GM21390 (cell line): ENCODE data around the gene POLA2.
"Not testable (repeated sequence)": the region's sequence is repeated elsewhere in the genome, so short reads cannot be mapped to it uniquely, and the experiment has no call there.

Experiments used
- ATAC-seq: cut with Tn5 transposase; IDR thresholded peaks from one replicate; pipeline ENCODE4 v1.9.1; 2021; ENCODE audit not compliant: unreplicated experiment

POLA2 gene

DNA sequence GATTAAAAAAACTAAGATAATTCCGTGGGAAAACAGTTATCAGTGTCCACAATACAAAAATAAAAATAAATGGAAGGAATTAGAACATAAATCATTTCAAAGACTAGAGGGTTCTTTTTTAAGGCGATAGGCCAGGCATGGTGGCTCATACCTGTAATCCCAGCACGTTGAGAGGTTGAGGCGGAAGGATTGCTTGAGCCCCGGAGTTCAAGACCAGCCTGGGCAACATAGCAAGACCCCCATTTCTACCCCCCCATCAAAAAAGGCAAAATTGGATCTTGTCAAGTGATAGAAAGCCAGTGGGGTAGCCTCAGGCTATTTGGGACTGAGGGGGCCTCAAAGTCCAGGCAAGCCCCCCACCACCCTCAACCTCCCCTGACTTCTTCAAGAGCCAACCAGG is 20.6 kb upstream of the POLA2 start:
- ATAC-seq: no peak

DNA sequence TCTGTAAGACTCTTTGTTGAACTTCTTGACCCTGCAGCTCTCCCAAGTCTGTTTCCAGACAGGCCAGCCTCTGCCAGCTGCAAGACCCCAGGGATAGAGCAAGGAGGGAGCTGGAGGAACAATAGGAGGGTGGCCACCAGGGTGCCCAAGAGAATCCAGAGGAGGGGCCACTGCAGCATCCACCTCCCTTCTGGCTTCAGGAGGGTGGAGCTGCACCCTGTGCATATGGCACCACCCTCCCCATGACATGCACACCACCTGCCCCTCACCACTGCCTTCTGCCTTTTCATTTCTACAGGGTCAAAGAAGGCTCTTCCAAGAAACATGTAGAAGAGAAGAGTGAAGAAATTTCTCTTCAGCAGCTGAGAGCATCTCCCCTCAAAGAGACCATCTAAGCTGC is 20.1 kb upstream of the POLA2 start:
- no peak for ATAC-seq

DNA sequence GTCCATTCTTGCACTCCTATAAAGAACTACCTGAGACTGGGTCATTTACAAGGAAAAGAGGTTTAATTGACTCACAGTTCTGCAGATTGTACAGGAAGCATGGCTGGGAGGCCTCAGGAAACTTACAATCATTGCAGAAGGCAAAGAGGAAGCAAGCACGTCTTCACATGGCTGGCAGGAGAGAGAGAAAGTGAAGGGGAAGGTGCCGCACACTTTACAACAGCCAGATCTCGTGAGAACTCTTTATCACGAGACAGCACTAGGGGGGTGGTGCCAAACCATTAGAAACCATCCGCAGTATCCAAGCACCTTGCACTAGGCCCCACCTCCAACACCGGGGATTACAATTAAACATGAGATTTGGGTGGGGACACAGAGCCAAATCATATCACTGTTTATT is 19.4 kb upstream of the POLA2 start:
- ATAC-seq: no peak

DNA sequence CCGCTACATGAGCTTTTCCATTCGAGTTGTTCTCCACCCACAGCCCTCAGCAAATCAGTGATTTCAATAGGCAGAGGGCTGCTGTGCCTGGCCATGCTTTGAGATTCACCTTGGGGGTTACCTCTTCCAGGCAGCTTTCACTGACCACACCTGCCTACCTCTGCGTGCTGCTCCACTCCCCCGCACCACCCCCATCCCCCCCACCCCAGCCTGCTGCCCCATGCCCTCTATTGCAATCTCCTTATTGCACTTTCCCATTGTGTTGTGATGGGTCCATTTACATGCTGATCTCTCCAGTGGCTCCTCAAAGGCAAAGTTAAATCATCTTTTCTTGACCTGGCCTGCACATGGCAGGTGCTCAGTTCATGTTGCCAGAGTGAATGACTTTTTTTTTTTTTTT is 18.0 kb upstream of the POLA2 start:
- ATAC-seq: no peak

DNA sequence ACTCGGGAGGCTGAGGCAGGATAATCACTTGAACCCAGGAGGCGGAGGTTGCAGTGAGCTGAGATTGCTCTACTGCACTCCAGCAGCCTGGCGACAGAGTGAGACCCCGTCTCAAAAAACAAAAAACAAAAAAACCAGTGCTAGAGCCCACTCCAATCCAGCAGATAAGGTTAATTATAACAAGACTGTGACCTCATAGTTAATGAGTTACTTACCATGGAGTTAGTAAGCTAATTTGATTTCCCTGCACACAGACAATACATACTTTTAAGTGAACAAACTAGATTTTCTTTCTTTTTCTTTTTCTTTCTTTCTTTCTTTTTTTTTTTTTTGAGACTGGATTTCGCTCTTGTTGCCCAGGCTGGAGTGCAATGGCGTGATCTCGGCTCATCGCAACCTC is 16.7 kb upstream of the POLA2 start:
- ATAC-seq: not testable (repeated sequence)

DNA sequence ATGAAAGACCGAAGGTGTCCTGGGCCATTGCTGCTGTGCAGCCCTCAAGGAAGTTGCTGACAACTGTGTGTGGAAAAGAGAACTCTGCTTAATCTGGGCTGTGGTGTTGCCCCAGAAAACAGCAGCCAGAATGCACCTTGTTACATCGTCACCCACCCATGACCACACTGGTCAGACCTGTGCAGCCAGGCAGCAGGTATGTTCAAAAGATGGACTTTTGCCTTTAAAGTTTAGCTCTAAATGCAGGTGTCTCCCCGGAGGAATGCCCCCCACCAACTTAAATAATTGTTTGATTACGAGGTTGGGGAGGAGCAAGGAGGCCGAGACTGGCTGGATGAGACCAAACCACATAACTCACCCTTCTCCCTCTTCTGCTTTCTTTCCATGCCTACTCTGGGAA is 15.3 kb upstream of the POLA2 start:
- no peak for ATAC-seq

DNA sequence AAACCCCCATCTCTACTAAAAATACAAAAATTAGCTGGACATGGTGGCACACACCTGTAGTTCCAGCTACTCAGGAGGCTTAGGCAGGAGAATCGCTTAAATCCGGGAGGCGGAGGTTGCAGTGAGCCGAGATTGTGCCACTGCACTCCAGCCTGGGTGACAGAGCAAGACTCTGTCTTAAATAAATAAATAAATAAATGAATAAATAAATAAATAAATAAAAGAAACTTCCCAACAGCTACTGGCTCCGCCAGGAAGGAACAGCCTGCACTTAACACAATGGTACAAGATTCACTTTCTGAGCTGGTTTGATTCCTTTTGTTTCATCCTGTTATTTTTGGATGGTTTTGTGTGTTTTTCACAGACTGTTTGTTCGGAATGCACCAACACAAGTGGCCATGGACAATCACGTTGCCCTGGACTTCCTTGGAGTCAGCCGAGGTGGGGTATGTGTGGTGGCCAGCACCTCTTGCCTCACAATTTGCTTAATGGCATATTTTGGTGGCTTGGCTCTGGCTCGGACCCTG is 13.5 kb upstream of the POLA2 start:
- ATAC-seq: not testable (repeated sequence)

DNA sequence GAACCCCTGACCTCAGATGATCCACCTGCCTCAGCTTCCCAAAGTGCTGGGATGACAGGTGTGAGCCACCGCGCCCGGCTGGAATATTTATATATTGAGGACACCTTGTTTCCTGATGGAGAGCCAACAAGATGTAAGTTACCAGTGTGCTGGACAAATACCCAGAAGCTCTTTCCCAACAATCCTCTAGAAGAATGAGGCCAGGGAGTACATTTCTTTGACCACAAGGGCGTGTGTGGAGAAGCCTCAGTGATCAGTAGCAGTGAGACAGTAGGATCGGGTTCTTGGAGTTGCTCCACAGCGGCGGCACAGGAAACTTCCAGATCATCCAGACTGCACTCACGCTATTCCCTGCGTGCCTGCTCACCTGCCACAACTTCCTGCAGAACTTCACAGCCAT is 10.3 kb upstream of the POLA2 start:
- no peak for ATAC-seq

DNA sequence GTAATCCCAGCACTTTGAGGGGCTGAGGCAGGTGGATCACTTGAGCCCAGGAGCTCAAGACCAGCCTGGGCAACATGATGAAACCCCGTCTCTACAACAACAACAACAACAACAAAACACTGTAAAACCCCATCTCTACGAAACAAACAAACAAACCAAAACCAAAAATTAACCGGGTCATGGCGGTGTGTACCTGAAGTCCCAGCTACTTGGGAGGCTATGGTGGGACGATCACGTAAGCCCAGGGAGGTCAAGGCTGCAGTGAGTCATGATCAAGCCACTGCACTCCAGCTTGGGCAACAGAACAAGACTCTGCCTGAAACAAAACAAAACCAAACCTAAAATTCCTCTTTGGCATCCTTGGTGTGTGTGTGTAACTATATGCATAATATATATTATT is 7.0 kb upstream of the POLA2 start:
- ATAC-seq: no peak

DNA sequence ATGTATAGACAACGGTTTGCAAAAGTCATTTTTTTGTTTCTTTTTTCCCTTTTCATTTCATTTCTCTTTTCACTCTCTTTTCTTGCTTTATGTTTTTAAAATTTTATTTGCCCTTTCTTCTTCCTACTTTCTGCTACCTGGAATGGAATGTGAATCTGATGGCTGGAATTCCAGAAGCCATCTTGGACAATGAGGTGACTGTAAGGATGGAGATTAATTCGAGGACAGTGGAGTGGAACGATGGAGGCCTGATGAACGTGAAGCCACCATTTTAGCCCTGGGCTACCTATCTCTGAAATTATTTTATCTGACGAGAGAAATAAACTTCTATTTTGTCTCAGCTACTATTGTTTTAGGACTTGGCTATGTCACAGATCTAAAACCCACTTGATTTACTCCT is 2.8 kb upstream of the POLA2 start:
- no peak for ATAC-seq

DNA sequence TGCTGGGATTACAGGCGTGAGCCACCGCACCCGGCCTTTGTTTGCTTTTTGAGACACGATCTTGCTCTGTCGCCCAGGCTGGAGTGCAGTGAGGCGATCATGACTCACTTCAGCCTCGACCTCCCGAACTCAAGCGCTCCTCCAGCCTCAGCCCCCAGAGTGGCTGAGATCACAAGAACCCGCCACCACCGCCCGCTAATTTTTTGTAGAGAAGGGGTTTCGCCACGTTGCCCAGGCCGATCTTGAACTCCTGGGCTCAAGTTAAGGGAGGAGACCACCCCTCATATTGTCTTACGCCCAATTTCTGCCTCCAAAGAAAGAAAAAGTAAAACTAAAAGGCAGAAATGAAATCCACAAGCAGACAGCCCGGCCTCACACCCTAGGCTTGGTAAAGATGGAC is 1.5 kb upstream of the POLA2 start:
- no peak for ATAC-seq

DNA sequence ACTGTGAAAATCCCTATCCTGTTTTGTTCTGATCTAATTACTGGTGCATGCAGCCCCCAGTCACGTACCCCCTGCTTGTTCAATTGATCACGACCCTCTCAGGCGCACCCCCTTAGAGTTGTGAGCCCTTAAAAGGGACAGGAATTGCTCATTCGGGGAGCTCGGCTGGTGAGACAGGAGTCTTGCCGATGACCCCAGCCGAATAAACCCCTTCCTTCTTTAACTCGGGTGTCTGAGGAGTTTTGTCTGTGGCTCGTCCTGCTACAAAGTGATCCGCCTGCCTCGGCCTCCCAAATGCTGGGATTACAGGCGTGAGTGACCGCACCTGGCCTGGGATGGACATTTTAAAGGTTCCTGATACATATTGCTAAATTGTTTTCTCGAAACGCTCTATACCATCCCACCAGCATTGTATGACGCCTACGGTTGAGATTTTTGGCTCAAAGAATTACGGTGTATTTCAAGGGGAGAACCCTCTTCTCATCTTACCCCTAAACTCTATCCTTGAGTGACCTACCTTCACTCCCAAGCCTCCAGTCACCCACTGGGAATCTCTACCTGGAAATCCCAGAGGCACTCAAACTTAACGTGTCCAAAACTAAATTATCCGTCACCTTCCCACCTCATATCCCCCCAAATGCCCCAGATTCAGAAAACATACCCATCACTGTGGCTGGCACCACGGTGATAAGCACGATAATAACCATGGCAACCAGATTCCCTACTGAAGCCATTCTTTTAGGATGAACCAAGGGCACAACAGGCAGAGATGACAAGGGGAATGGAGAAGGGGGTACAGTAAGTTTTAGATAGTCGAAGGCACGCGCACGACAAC is 789 bp upstream of the POLA2 start:
- peak; percentile 19 for ATAC-seq

DNA sequence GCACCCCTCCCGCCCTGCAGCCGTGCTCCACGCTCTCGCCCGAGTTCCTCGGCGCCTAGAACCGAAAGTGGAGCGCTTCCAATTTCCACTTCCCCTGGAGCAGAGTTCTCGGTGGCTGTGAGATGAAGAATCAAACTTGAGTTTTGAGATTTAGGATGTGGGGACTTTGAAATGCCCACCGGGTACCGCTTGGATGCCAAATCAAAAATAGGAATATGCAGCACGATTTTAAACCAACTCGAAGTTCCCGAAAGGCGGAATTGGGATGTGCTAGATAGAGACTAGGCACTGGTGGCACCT is 569 bp downstream of the POLA2 start:
- no peak for ATAC-seq

DNA sequence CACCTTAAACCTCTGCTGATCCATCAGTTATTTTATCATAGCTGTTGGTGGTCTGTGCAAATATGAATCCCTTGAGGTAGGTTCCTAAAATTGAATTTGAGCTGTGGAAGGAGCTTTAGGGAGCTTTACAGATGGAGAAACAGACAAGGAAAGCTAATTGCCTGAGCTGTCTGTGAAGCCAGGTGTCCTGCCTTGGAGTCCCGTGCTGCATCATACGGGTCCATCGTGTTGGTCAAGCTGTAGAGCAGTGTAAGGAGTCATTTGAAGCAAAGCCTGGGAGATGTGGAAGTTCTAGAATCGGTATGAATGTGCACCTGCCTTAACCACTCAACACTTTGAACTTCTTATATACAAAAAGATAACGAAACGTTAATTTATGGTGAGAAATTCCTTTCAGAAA is 1.0 kb downstream of the POLA2 start:
- no peak for ATAC-seq

DNA sequence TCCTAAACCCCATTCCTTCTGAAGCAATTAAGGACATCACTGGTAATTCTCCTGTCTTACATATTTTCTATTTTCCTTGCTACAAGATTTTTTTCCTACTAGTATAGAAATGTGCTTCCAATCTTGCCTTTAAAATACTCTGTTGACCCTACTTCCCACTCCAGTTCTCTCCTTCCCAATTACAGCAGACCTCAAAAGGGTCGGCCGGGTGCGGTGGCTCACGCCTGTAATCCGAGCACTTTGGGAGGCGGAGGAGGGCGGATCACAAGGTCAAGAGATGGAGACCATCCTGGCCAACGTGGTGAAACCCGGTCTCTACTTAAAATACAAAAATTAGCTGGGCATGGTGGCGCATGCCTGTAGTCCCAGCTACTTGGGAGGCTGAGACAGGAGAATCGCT is 3.0 kb downstream of the POLA2 start:
- not testable (repeated sequence) for ATAC-seq

DNA sequence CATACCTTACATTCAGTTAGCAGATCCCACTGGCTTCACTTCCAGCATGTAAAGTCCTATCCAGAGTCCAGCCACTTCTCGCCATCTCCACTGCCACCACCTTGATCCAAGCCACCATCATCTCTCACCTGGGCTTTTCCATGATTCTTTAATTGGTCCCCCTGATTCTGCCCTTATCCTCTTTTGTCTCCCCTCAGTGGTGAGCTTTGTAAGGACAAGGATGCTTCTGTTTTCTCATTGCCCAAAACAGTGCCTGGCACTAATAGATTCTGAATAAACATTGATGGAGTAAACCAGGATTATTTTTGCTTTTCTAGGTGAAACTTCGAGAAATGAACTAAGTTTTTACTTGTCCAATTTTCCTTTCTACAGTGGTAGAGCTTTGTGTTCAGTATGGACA is 4.4 kb downstream of the POLA2 start:
- no peak for ATAC-seq

DNA sequence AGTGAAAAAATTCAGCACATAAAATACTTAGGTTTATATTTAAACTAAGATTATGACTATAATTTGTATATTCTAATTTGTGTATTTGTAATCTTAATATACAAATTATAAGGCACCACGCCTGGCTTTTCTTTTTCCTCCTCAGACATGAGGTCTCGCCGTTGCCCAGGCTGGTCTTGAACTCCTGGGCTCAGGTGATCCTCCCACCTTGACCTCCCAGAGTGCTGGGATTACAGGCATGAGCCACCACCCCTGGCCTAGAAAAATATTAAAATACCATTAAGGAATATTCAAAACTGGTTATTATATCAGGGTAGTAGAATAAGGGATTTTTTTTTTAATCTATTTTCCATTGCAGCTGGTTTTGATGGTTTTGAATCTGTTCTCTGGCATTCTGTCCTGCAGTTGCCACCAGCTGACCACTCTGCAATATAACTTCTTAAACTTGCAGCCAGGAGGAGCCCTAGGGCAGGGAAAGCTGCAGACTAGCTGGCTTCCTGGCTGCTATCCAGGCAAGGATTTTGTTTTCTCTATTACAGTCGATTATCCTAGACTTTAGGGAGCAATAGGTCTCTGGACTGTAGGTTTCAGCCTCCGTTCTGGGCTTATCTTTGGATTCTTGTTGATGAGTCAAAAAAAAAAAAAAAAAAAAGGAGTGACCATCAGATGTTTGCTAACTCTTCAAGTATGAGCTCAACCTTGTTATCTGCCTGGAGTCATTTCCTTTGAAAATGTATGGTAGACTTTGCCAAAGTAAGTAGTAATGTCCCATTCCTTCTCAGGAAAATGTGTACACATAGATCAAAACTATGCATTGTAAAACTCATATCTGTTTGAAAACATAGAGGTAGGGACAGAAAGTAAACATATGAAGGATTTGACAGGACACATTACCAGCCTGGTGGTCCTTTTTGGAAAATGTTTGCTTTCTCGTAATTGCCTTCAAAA is 13.2 kb downstream of the POLA2 start:
- no peak for ATAC-seq

DNA sequence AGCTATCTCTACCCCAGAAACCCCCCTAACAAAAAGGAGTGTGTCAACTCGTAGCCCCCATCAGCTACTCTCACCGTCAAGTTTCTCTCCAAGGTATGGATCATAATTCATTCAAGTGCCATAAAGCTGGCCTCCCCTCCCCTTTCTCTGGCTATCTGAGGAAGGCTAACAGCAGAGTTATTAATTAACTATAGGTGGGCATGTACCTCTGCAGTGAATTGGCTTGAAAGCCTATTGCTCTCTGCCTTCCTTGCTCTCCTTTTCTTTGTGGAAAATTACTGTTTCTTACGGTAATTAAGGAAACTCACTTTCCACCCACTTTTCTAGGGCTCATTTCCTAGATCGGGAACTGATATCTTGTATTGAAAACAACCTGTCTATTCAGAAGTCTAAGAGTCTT is 14.1 kb downstream of the POLA2 start:
- no peak for ATAC-seq

DNA sequence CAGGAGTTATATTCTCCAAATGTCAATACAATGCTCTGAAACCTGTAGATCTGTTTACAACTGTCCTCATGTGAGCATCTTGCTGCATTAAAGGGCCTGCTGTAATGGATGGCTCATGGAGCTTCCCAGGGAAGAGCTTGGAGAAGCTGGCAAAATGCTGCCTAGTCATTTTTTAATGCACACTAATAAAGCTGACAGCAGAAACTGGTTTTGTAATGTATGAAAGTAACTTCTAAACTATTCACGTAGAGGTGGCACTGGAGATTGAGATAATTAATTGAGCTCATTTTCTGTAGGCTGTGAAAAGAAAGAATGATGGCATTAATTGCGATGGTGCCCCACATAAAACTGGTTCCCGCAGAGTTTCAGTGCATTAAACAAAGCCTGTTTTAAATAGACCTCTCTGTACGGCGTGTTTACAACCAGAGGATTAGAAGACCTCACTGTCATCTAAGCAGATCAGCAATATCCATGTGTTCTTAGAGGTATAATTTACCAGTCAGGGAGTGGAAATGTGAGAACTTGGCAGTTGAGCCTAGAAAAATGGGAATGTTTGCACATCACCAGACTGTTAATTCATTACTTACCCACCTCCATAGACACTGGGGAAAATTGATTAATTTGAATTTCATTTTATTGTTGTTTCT is 16.0 kb downstream of the POLA2 start:
- ATAC-seq: no peak

DNA sequence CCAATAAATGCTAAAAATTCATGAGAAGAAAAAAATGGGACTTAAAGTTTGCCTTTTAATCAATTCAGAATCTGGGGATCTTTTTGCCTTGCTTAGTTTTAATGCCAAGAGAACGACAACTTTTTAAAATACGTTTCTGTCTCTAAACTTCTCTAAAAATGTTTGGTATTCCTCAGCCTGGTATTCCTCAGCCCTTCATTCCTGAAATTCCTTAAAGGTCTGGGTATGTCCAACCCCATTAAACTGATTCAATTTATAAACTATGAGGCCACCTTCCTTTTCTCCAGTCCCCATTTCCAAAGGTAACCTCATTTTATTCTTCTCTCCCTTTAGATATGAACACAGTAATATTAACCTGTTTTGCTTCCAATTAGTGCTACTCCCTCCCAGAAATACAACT is 16.6 kb downstream of the POLA2 start:
- no peak for ATAC-seq

DNA sequence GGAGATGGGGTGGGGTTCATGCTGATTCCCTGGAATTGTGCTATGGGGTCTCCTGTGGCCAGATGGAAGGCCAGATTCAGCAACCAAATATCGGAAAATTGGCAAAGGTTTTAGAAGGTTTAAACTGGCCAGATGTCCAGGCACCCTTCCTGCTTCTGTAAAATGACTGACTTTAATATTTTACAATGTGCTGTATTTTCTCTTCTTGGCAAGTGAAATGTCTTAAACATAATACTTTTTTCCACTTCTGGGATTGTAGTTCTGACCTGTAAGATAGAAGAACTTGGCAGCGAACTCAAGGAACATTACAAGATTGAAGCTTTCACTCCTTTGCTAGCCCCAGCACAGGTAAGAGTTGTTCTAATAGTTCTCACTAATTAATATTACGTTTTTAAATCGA is 17.5 kb downstream of the POLA2 start:
- ATAC-seq: no peak
